Measurements from ENCODE around the gene BOC.

- no peak for TF ChIP-seq JUND (IDR thresholded peaks at IDR 0.05; ENCODE audit: low read length)
- TF ChIP-seq SIN3A (conservative IDR thresholded peaks at IDR 0.05 in 1 of 2, IDR thresholded peaks at IDR 0.05 in 1 of 2; ENCODE audit: low read depth in 1 of 2, low read length in 2 of 2), result no peak
- TF ChIP-seq CTCF (IDR thresholded peaks at IDR 0.05; ENCODE audit: control extremely low read depth in 1 of 3, insufficient read depth in 1 of 3, low read depth in 1 of 3, low read length in 3 of 3), result no peak
- no peak for TF ChIP-seq EZH2 (IDR thresholded peaks at IDR 0.05; ENCODE audit: low read depth, low read length, severe bottlenecking)
- TF ChIP-seq NRF1 (IDR thresholded peaks at IDR 0.05; ENCODE audit: low read depth, low read length), result no peak
Measured at GRCh38 chr3:113205481-113205880, 5.9 kb upstream of the BOC start.
